H9 (cell line): Measurements from ENCODE around the gene CNGB1. TPM values are rescaled to one million over a fixed set of nuclear protein-coding genes. Genes with fewer than 3 reads are reported as not detected.
A peak's percentile ranks its signal among the peaks of the same experiment; 100 is the strongest.

ENCODE experiments used
- DNase-seq: peaks from one replicate; pipeline ENCODE4 v3.0.0-alpha.2; 2017
- H2AFZ ChIP-seq: one replicate; pipeline ENCODE4 v1.6.1; 2013; ENCODE audit warnings: mild to moderate bottlenecking, low read length, control low read depth, moderate library complexity
- H2AK5ac ChIP-seq: 2 replicates; pipeline ENCODE4 v1.6.1; 2013; ENCODE audit warnings: low read length, control low read depth, mixed read lengths; ENCODE audit not compliant: insufficient read length
- H2BK120ac ChIP-seq: one replicate; pipeline ENCODE4 v1.6.1; 2013; ENCODE audit warnings: low read depth, mild to moderate bottlenecking, low read length, control low read depth, inconsistent platforms; ENCODE audit not compliant: poor library complexity, severe bottlenecking
- H2BK12ac ChIP-seq: 2 replicates; pipeline ENCODE4 v1.6.1; 2013; ENCODE audit warnings: low read length, control low read depth, mixed read lengths, low read depth; ENCODE audit not compliant: insufficient read length
- H2BK15ac ChIP-seq: 2 replicates; pipeline ENCODE4 v1.6.1; 2013; ENCODE audit warnings: low read depth, low read length, control low read depth
- H2BK20ac ChIP-seq: one replicate; pipeline ENCODE4 v1.6.1; 2013; ENCODE audit warnings: low read depth, mild to moderate bottlenecking, low read length, control low read depth, inconsistent platforms; ENCODE audit not compliant: poor library complexity, severe bottlenecking
- H2BK5ac ChIP-seq: 2 replicates; pipeline ENCODE4 v1.6.1; 2013; ENCODE audit warnings: low read length, control low read depth, mixed read lengths; ENCODE audit not compliant: insufficient read length
- H3K14ac ChIP-seq: 2 replicates; pipeline ENCODE4 v1.6.1; 2013; ENCODE audit warnings: low read length, control low read depth; ENCODE audit not compliant: insufficient read depth
- H3K18ac ChIP-seq: 2 replicates; pipeline ENCODE4 v1.6.1; 2013; ENCODE audit warnings: low read depth, mild to moderate bottlenecking, mixed read lengths, low read length, control low read depth; ENCODE audit not compliant: insufficient read length
- H3K23ac ChIP-seq: 2 replicates; pipeline ENCODE4 v1.6.1; 2013; ENCODE audit warnings: low read length, control low read depth, mixed read lengths, low read depth; ENCODE audit not compliant: insufficient read length
- H3K23me2 ChIP-seq: 2 replicates; pipeline ENCODE4 v1.6.1; 2013; ENCODE audit warnings: low read depth, mild to moderate bottlenecking, mixed read lengths, low read length, control low read depth; ENCODE audit not compliant: insufficient read length, poor library complexity, severe bottlenecking
- H3K27ac ChIP-seq: 2 replicates; pipeline ENCODE4 v1.5.1; 2013; ENCODE audit warnings: low read length, control low read depth, mixed read lengths, low read depth; ENCODE audit not compliant: insufficient read length
- H3K27me3 ChIP-seq: 2 replicates; pipeline ENCODE4 v1.6.1; 2013; ENCODE audit warnings: low read length, control low read depth, inconsistent platforms; ENCODE audit not compliant: insufficient read depth
- H3K4ac ChIP-seq: 2 replicates; pipeline ENCODE4 v1.6.1; 2013; ENCODE audit warnings: low read depth, mild to moderate bottlenecking, control low read depth, inconsistent platforms, low read length, moderate library complexity
- H3K4me1 ChIP-seq: 2 replicates; pipeline ENCODE4 v1.6.1; 2013; ENCODE audit warnings: low read length, control low read depth, inconsistent platforms; ENCODE audit not compliant: insufficient read depth
- H3K4me2 ChIP-seq: 2 replicates; pipeline ENCODE4 v1.6.1; 2013; ENCODE audit warnings: low read length, control low read depth, mixed read lengths; ENCODE audit not compliant: insufficient read length, insufficient read depth
- H3K56ac ChIP-seq: 2 replicates; pipeline ENCODE4 v1.6.1; 2013; ENCODE audit warnings: low read depth, mild to moderate bottlenecking, mixed read lengths, low read length, control low read depth; ENCODE audit not compliant: insufficient read length
- H3K79me1 ChIP-seq: 2 replicates; pipeline ENCODE4 v1.6.1; 2013; ENCODE audit warnings: low read depth, mild to moderate bottlenecking, moderate library complexity, low read length, control low read depth, inconsistent platforms; ENCODE audit not compliant: insufficient read depth, poor library complexity, severe bottlenecking
- H3K79me2 ChIP-seq: 2 replicates; pipeline ENCODE4 v1.6.1; 2013; ENCODE audit warnings: low read length, control low read depth, inconsistent platforms; ENCODE audit not compliant: insufficient read depth
- H3K9ac ChIP-seq: 2 replicates; pipeline ENCODE4 v1.6.1; 2013; ENCODE audit warnings: low read length, control low read depth, mixed read lengths; ENCODE audit not compliant: insufficient read length; ENCODE audit errors: extremely low read depth
- H3K9me3 ChIP-seq: one replicate; pipeline ENCODE4 v1.6.1; 2013; ENCODE audit warnings: low read depth, low read length, inconsistent platforms; ENCODE audit not compliant: control insufficient read depth
- H3T11ph ChIP-seq: one replicate; pipeline ENCODE4 v1.6.1; 2013; ENCODE audit warnings: mild to moderate bottlenecking, low read length, control low read depth, inconsistent platforms
- H4K20me1 ChIP-seq: one replicate; pipeline ENCODE4 v1.6.1; 2013; ENCODE audit not compliant: control insufficient read depth, insufficient read length, insufficient read depth
- H4K5ac ChIP-seq: 2 replicates; pipeline ENCODE4 v1.6.1; 2013; ENCODE audit warnings: low read depth, mild to moderate bottlenecking, mixed read lengths, low read length, control low read depth; ENCODE audit not compliant: insufficient read length
- H4K8ac ChIP-seq: replicated peaks from 2 replicates; pipeline ENCODE4 v1.6.1; 2013; ENCODE audit warnings: low read length, control low read depth, mixed read lengths, low read depth; ENCODE audit not compliant: insufficient read length
- H4K91ac ChIP-seq: 2 replicates; pipeline ENCODE4 v1.6.1; 2013; ENCODE audit warnings: low read depth, mild to moderate bottlenecking, moderate library complexity, mixed read lengths, low read length, control low read depth; ENCODE audit not compliant: insufficient read length
- H3K27ac Mint-ChIP-seq, 3 experiments: 2 replicates in 2 of 3; 3 replicates in 1 of 3; pipeline ENCODE4 v1.8.0; 2020 to 2021; ENCODE audit warnings: mixed read lengths in 3 of 3, mild to moderate bottlenecking in 1 of 3, moderate library complexity in 1 of 3
- H3K27me3 Mint-ChIP-seq: 2 replicates; pipeline ENCODE4 v1.8.0; 2021; ENCODE audit warnings: low read depth, mild to moderate bottlenecking, moderate library complexity, mixed read lengths
- H3K36me3 Mint-ChIP-seq, 3 experiments: 2 replicates in 2 of 3; 3 replicates in 1 of 3; pipeline ENCODE4 v1.8.0; 2020 to 2021; ENCODE audit warnings: low read depth in 3 of 3, mixed read lengths in 3 of 3; ENCODE audit not compliant: insufficient read depth in 1 of 3
- H3K4me1 Mint-ChIP-seq, 2 experiments: 2 replicates each; pipeline ENCODE4 v1.8.0; 2020; ENCODE audit warnings: mixed read lengths in 2 of 2
- H3K4me3 Mint-ChIP-seq, 2 experiments: 2 replicates in 1 of 2; 3 replicates in 1 of 2; pipeline ENCODE4 v1.8.0; 2020 to 2021; ENCODE audit warnings: mild to moderate bottlenecking in 2 of 2, mixed read lengths in 2 of 2, moderate library complexity in 1 of 2
- H3K9me3 Mint-ChIP-seq, 2 experiments: 2 replicates in 1 of 2; 3 replicates in 1 of 2; pipeline ENCODE4 v1.8.0; 2020; ENCODE audit warnings: mild to moderate bottlenecking in 2 of 2, mixed read lengths in 2 of 2, moderate library complexity in 1 of 2
- CTCF ChIP-seq: fragments of 200-600 bp; sonication (generic); conservative IDR thresholded peaks from 3 replicates; pipeline ENCODE4 v1.8.0; 2021; ENCODE audit warnings: antibody characterized with exemption, mild to moderate bottlenecking
- WGBS: extraction: QIAGEN DNeasy Blood & Tissue Kit; methylation state at CpG from one replicate; pipeline ENCODE4 v1.1.7; 2013; ENCODE audit warnings: missing lambda C conversion rate, low lambda C conversion rate, mixed read lengths; ENCODE audit not compliant: insufficient read length; ENCODE audit errors: extremely low coverage; 5-methylcytosine and 5-hydroxymethylcytosine counted together
- total RNA-seq: library from RNA; stranded (reverse); gene quantifications from 2 replicates; pipeline ENCODE4 v1.2.1, GENCODE V29; 2021

CNGB1 gene
- total RNA-seq, 1 experiment from 2014 or later: not detected

- no peak overlapping the region for H3K27ac Mint-ChIP-seq
- H2BK5ac ChIP-seq: no peak overlapping the region
- peaks cover 16 to 17% of the 10 kb centered on the region in 2 experiments for H3K4me1 Mint-ChIP-seq
- no peak overlapping the region for H2AFZ ChIP-seq
- 0 out of 3 replicates have a peak, but pooled peaks have one; percentile 12 for TF ChIP-seq CTCF
- H4K8ac ChIP-seq: no peak overlapping the region
- H3K9ac ChIP-seq: peak overlapping the region; percentile 25
- no peak overlapping the region for H3K56ac ChIP-seq
- no peaks in the 10 kb centered on the region for H3K79me1 ChIP-seq
- H3K79me2 ChIP-seq: no peaks in the 10 kb centered on the region; the same call in 1 of the 2 replicates
- no peak for DNase-seq
- H3K23ac ChIP-seq: no peak overlapping the region
- H3K9me3 Mint-ChIP-seq: no peaks in the 10 kb centered on the region; a peak in 1 of 5 replicates
- H4K91ac ChIP-seq: no peak overlapping the region
- peaks cover 4 to 35% (median 27%) of the 10 kb centered on the region in 3 experiments; a peak in 6 of 7 replicates for H3K36me3 Mint-ChIP-seq
- H3T11ph ChIP-seq: no peak overlapping the region
- H3K27me3 Mint-ChIP-seq: no peaks in the 10 kb centered on the region; the same call in 1 of the 2 replicates
- no CpG with 5 or more reads among the region's 6 CpGs for WGBS
- no peak overlapping the region for H3K27ac ChIP-seq
- H3K4me1 ChIP-seq: peaks cover 2% of the 10 kb centered on the region; the same call in 1 of the 2 replicates
- H3K14ac ChIP-seq: peak overlapping the region; percentile 48
- H3K4me2 ChIP-seq: peak overlapping the region; percentile 68
- H4K5ac ChIP-seq: no peak overlapping the region
- H2BK20ac ChIP-seq: no peak overlapping the region
- peak overlapping the region; percentile 65 to 77 for H3K4me3 Mint-ChIP-seq
- no peak overlapping the region for H2AK5ac ChIP-seq
- peaks cover 8% of the 10 kb centered on the region for H3K23me2 ChIP-seq
- no peak overlapping the region for H2BK15ac ChIP-seq
- H3K4ac ChIP-seq: no peak overlapping the region
- no peak overlapping the region for H2BK120ac ChIP-seq
- no peak overlapping the region for H3K18ac ChIP-seq
- no peaks in the 10 kb centered on the region for H3K27me3 ChIP-seq
- no peak overlapping the region for H2BK12ac ChIP-seq
- H3K9me3 ChIP-seq: no peaks in the 10 kb centered on the region
- H4K20me1 ChIP-seq: no peaks in the 10 kb centered on the region
These were observed 28.5 kb upstream of the CNGB1 start for GRCh38 chr16:57999366-57999970.
